Femur (tissue), 1 donor: ENCODE data around the gene DST.

Experiments
- DNase-seq: peaks from one replicate; pipeline ENCODE4 v3.0.0-alpha.2; 2017

The DST gene

DNA sequence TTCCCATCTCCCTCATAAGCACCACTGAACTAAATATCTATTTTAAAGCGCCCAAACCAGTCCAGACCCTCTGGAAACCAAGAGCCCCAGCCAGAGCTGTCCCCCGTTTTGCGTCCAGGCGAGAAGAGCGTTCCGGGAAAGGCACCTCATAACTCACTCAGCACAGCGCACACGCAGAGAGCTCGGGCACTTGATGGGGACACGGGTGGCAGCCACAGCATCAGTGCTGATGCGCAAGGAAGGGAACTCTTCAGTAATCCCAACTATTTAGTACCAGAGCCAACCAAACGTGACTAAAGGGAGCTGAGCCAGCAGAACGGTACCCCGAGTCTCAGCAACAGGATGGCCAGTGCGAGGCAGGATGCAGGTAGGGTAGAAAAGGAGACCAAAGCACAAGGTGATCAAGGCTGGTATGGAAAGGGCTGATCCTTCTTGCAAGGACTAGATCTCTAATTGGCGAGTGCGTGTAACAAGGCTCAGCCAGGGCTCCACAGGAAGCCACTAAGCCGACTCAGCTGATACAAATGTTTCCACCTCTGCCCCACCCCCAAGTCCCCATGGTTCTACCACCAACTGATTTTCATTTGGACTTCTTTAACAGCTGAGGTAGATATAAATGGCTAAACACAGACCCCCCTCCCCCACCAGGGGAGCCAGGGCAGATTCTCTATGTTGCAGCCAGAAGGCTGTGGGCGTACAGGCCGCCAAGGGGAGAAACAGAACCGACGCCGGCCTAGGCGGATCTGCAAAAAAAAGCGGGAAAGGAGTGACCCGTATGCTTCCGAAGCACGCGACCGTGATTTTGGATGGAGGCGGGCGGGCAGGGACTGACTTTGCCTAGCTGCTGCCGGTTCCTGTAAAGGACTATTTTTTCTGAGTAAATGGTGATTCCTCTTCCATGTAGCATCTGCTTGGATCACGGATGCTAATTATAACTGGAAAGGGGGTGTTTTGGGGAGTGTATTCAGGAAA lies 211.8 kb downstream of the DST start:
- DNase-seq = no peak

DNA sequence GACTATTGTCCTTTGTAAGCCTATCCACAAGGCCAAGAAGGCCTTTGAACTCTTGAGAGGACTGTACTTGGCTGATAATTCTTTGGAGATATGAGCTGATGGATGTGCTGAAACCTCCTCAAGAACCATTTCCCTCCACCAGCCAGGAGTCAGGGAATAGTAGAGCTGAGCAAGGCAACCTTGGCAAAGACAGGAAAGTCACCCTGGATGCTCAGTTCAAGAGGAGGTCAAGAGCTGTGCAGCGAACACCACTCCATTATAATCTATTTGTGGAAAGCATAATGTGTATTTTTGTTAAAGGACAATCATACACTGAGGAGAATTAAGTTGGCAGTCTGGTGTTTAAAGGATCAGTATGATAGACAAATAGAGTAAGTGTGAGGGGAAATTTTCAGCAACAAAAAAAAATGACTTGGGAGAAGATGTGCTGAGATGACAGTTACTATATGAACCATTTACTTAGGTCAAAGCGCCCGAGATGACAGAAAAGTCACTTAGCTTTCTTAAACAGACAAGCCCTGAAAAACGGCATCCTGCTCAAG lies 218.1 kb downstream of the DST start:
- no peak for DNase-seq

- no peak for DNase-seq
Observed at GRCh38 chr6:56424064-56424463, 218.6 kb downstream of the DST start.

DNA sequence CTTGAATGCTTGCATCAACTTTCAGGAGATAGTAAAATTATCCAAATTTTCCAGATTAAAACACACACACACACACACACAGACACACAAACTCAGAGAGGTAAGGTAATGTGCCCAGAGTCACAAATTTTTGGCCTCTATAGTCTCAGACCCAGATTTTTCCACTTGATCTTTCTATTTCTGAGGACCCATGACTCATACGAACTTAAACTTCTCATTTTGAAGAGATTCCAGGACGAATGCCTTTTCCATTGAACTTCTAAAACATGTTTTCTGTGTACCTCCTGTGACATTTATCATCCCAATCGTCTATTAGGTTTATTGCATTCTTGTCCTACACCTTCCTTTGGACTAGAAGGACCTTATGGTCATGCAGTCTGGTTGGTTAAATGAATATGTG lies 222.4 kb downstream of the DST start:
- DNase-seq = no peak

DNA sequence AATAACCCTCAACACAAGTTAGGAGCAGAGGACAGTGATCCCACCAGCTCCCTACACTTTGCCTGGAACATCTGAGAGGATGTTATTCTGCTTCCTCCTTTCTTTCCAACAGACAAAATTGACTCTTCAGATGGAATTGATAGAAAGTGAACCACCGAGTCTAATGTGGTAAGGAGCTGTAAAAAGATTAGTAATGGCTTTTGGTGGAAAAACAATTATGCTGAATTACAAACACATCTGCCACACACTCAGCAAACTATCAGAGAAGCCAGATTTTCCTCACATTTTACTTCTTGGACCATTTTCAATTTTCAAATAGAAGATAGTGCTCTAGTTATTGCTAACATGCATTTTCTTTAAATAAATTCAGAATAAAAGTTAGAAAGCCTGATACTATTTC lies 223.5 kb downstream of the DST start:
- no peak for DNase-seq

DNA sequence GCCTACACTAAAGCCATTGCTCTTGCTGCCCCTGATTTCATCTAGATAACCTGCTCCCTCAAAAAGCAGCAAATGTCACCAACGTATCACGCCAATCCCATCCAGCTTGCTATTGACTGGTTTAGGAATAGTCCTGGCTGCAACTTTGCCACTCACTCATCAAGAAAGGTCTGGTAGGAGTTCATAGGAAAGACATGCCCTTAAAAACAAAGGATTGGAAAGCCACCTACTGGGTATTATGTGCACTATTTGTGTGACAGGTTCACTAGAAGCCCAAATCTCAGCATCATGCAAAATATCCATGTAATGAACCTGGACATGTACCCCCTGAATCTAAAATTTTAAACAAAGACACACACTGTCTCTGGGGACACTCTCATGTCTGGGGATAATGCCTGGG lies 224.9 kb downstream of the DST start:
- DNase-seq = no peak

GRCh38 chr6:56416247-56416646 lies 226.4 kb downstream of the DST start:
- no peak for DNase-seq

- DNase-seq = no peak
Observed at GRCh38 chr6:56408976-56409375, 233.7 kb downstream of the DST start.
